Thyroid gland (tissue), 4 donors: ENCODE data around the gene CHST9.

Experiments
- POLR2A ChIP-seq, 2 donors: fragments of 450-650 bp; IDR thresholded peaks; one replicate each; pipeline ENCODE4 v1.6.1; 2017; ENCODE audit warnings: antibody characterized with exemption in 2 of 2, mild to moderate bottlenecking in 2 of 2, moderate library complexity in 1 of 2
- TF ChIP-seq, protein P1 (sequence below), 6 experiments: fragments of 200-600 bp in 3 of 6; fragments of 450-650 bp in 3 of 6; sonication (generic) in 3 of 6; IDR thresholded peaks; one replicate each; pipeline ENCODE4 v1.5.1; 2016 to 2019; ENCODE audit warnings: antibody characterized with exemption in 6 of 6, mild to moderate bottlenecking in 2 of 6, inconsistent platforms in 1 of 6, moderate library complexity in 1 of 6

DNA sequence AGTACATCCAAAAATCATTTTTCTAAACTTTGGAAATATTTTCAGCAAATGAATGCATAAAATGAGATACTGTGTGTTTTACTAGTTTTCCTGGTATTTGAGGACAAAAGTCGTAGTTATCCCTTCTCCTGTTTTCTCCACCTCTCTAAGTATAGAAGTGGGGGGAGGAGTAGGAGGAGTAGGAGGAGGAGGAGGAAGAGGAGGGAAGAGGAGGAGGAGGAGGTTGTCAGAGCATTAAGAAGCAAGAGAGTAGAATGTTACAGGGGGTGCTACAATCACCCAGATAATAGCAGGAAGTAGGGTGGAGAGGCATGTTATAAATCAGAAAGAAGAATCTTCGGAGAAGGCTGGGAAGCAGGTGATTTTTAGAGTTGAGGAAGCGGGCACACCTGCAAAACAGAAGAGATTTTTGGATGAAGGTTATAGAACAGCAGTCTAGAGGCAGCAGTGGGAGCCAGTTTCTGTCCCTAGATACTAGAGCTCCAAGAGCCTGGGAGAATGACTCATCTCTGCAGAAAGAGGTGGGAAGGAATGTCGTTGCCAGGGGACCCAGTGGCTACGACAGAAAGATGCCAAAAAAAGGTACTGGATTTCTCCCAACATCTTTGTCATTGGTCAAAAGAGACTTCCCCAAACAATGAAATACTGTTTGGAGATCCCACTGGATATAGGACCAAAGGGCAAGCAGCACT, 275.4 kb downstream of the CHST9 start:
- TF ChIP-seq, protein P1, sequence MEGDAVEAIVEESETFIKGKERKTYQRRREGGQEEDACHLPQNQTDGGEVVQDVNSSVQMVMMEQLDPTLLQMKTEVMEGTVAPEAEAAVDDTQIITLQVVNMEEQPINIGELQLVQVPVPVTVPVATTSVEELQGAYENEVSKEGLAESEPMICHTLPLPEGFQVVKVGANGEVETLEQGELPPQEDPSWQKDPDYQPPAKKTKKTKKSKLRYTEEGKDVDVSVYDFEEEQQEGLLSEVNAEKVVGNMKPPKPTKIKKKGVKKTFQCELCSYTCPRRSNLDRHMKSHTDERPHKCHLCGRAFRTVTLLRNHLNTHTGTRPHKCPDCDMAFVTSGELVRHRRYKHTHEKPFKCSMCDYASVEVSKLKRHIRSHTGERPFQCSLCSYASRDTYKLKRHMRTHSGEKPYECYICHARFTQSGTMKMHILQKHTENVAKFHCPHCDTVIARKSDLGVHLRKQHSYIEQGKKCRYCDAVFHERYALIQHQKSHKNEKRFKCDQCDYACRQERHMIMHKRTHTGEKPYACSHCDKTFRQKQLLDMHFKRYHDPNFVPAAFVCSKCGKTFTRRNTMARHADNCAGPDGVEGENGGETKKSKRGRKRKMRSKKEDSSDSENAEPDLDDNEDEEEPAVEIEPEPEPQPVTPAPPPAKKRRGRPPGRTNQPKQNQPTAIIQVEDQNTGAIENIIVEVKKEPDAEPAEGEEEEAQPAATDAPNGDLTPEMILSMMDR (IDR thresholded peaks at IDR 0.05): no peak
- TF ChIP-seq POLR2A (IDR thresholded peaks at IDR 0.05): no peak
